ENCODE data around the gene MAN1C1.
A peak's percentile ranks its signal among the peaks of the same experiment; 100 is the strongest.

Gene MAN1C1

GRCh38 chr1:25700626-25701025 lies 84.0 kb downstream of the MAN1C1 start:
- no peak for DNase-seq

GRCh38 chr1:25701030-25701785 lies 84.6 kb downstream of the MAN1C1 start:
- no peak for DNase-seq

- DNase-seq: no peak
These were observed 85.6 kb downstream of the MAN1C1 start for GRCh38 chr1:25702101-25702775.

GRCh38 chr1:25703041-25703440 lies 86.5 kb downstream of the MAN1C1 start:
- no peak for DNase-seq

- DNase-seq: no peak
These were observed 87.2 kb downstream of the MAN1C1 start for GRCh38 chr1:25703671-25704266.

GRCh38 chr1:25704267-25704691 lies 87.7 kb downstream of the MAN1C1 start:
- DNase-seq: peak; percentile 16

GRCh38 chr1:25705699-25706098 lies 89.1 kb downstream of the MAN1C1 start:
- no peak for DNase-seq

GRCh38 chr1:25706146-25707089 lies 89.8 kb downstream of the MAN1C1 start:
- no peak for DNase-seq

- DNase-seq: no peak
These were observed 90.9 kb downstream of the MAN1C1 start for GRCh38 chr1:25707280-25708016.

GRCh38 chr1:25710583-25711347 lies 94.2 kb downstream of the MAN1C1 start:
- DNase-seq: no peak

GRCh38 chr1:25711555-25712298 lies 95.1 kb downstream of the MAN1C1 start:
- peak; percentile 51 for DNase-seq

GRCh38 chr1:25712299-25712970 lies 95.8 kb downstream of the MAN1C1 start:
- DNase-seq: no peak

- no peak for DNase-seq
These were observed 97.4 kb downstream of the MAN1C1 start for GRCh38 chr1:25713961-25714360.

GRCh38 chr1:25714372-25714931 lies 97.9 kb downstream of the MAN1C1 start:
- no peak for DNase-seq

GRCh38 chr1:25715888-25716287 lies 99.3 kb downstream of the MAN1C1 start:
- no peak for DNase-seq

GRCh38 chr1:25716320-25716719 lies 99.7 kb downstream of the MAN1C1 start:
- no peak for DNase-seq

- DNase-seq: no peak
These were observed 102.1 kb downstream of the MAN1C1 start for GRCh38 chr1:25718732-25719131.

GRCh38 chr1:25720624-25721023 lies 104.0 kb downstream of the MAN1C1 start:
- no peak for DNase-seq

GRCh38 chr1:25723250-25723880 lies 106.8 kb downstream of the MAN1C1 start:
- no peak for DNase-seq
